PFSK-1 (cell line): ENCODE data around the gene ARHGAP10.

Source experiments
- POLR2AphosphoS5 ChIP-seq: IDR thresholded peaks from 2 replicates; pipeline ENCODE4 v1.6.1; 2012; ENCODE audit warnings: low read depth, mild to moderate bottlenecking, control low read depth, low read length, moderate library complexity
- REST ChIP-seq, 2 experiments: IDR thresholded peaks; 2 replicates each; pipeline versions ENCODE4 v1.6.1 to v1.8.0; 2011 to 2012; ENCODE audit warnings: low read depth in 2 of 2, low read length in 2 of 2, control low read depth in 1 of 2, inconsistent platforms in 1 of 2, mild to moderate bottlenecking in 1 of 2, moderate library complexity in 1 of 2; ENCODE audit not compliant: insufficient read depth in 1 of 2
- SIN3A ChIP-seq: IDR thresholded peaks from 2 replicates; pipeline ENCODE4 v1.6.1; 2012; ENCODE audit warnings: mild to moderate bottlenecking, low read length, moderate library complexity, borderline replicate concordance; ENCODE audit not compliant: insufficient read depth
- TAF1 ChIP-seq: IDR thresholded peaks from 2 replicates; pipeline ENCODE4 v1.6.1; 2012; ENCODE audit warnings: low read length, control low read depth, borderline replicate concordance; ENCODE audit not compliant: insufficient read depth

GRCh38 chr4:147768113-147768512 is 36.2 kb downstream of the ARHGAP10 start:
- no peak for TF ChIP-seq REST (IDR thresholded peaks at IDR 0.05; ENCODE audit: insufficient read depth in 1 of 2, low read depth in 2 of 2, low read length in 2 of 2)
- TF ChIP-seq POLR2AphosphoS5, result no peak
- no peak for TF ChIP-seq TAF1
- TF ChIP-seq SIN3A, result no peak
